Activated CD4-positive, CD25-positive, alpha-beta regulatory T cell (primary cell): Measurements from ENCODE around the gene PRKAG3.

Experiments used
- DNase-seq, 4 experiments: peaks; one replicate each; lab custom pipeline; 2025; lab: John Stamatoyannopoulos, UW

Gene PRKAG3

DNA sequence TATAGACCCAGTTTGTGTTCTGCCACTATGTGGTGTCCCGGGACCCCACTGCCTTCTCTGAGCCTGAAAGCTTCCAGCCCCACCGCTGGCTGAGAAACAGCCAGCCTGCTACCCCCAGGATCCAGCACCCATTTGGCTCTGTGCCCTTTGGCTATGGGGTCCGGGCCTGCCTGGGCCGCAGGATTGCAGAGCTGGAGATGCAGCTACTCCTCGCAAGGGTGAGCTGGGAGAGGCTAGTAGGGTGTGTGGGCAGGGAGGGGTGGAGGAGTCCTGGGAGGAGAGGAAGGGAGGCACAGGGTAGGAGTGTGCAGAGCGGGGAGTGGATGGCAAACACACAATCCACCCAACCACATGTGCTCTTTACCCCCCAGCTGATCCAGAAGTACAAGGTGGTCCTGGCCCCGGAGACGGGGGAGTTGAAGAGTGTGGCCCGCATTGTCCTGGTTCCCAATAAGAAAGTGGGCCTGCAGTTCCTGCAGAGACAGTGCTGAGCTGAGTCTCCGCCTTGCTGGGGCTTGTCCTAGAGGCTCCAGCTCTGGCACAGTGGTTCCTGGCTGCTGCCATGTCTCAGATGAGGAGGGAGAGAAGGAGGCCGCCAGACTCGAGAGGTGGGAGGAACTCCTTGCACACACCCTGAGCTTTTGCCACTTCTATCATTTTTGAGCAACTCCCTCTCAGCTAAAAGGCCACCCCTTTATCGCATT is 16.9 kb downstream of the PRKAG3 start:
- no peak for DNase-seq

DNA sequence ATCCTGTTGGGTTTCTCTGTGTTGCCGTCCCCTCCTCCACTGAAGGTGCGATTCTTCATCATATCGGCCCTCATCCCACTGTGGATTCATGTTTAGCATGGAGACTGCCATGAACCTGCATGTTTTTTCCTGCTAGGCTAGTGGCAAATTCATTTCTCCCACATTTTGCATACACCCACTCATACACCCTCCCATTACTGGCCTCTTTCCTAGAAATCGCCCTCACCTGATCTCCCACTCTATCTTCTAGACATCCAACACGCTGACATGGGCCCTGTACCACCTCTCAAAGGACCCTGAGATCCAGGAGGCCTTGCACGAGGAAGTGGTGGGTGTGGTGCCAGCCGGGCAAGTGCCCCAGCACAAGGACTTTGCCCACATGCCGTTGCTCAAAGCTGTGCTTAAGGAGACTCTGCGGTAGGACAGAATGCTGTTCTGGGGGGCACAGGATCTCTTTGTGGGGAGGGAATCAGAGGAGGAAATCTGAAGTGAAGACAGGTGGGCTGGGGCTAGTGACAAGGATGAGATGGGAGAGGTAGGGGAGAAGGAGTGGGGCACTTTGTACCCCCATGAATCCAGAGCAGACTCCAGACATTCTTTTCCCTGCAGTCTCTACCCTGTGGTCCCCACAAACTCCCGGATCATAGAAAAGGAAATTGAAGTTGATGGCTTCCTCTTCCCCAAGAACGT is 17.7 kb downstream of the PRKAG3 start:
- DNase-seq = no peak

DNA sequence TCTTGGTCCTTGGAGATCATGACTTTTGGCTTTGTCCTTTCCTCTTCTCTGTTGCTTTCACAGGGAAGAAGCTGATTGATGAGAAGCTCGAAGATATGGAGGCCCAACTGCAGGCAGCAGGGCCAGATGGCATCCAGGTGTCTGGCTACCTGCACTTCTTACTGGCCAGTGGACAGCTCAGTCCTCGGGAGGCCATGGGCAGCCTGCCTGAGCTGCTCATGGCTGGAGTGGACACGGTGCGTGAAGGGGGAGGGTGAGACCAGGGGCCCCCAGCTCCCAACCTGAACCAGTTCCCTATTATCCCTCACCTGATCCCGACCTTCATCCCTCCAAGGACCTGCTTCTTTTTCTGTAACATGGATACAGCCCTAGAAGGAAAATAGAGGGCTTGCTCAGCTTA is 18.7 kb downstream of the PRKAG3 start:
- no peak for DNase-seq

DNA sequence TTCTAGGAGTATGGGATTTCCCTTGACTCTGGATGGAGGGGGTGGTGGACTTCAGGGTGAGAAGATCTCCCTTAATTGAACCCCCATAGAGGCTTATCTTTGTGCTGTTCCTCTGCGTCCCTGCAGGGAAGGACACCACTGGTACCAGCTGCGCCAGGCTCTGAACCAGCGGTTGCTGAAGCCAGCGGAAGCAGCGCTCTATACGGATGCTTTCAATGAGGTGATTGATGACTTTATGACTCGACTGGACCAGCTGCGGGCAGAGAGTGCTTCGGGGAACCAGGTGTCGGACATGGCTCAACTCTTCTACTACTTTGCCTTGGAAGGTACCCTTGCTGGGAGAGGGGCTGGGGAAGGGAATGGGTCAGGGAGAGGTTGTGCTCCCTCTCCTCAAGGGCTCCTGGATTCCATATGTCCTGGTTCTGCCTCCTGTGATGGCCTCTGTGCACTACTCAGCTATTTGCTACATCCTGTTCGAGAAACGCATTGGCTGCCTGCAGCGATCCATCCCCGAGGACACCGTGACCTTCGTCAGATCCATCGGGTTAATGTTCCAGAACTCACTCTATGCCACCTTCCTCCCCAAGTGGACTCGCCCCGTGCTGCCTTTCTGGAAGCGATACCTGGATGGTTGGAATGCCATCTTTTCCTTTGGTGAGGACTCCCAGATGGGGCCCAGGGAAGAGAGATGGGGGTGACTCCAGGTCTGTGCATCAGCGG is 19.3 kb downstream of the PRKAG3 start:
- no peak for DNase-seq

DNA sequence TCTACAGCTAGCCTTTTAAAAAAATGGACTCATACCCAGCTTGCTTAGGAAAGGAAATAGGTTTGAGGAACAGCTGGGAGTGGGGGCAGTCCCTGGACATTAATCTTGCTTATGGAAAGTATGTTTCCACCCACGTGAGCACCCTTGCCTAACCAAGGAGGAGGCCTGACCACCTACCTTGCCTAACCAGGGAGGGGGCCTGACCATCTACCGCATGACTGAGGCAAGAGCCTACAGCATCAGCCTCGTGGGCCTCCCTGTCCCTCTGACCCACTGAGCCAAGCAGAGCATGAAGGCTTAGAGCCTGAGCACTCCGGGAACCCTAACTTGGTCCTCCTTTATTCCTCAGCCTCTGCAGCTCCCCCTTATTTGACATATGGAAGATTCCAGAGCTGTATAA is 20.2 kb downstream of the PRKAG3 start:
- DNase-seq = no peak

DNA sequence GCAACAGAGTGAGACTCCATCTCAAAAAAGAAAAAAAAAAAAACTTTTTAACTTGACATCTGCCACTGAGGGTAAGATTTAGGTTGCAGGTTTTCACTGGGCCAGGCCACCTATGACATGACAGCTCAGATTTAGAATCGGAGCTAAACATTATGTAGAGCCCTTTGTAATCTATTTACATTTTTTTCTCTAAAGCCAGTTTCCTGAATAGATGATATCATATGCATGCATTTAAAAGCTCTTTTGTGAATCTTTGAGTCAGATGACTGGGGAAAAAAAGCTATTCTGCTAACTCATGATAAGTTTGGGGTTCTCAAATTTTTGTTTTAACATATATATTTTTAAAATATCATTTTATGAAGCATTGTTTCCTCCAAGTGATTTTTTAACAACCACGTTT is 21.3 kb downstream of the PRKAG3 start:
- no peak for DNase-seq

DNA sequence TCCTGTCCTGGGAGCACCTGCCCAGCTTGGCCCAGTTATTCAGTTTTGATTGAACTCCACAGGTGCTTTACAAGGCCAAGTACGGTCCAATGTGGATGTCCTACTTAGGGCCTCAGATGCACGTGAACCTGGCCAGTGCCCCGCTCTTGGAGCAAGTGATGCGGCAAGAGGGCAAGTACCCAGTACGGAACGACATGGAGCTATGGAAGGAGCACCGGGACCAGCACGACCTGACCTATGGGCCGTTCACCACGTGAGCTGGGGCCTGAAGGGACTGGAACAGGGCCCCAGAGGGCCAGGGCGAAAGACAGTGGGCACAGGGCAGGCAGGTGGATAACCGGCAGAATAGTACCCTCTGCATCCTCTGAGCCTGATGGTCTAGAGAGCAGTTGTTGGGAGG is 22.1 kb downstream of the PRKAG3 start:
- DNase-seq = no peak

DNA sequence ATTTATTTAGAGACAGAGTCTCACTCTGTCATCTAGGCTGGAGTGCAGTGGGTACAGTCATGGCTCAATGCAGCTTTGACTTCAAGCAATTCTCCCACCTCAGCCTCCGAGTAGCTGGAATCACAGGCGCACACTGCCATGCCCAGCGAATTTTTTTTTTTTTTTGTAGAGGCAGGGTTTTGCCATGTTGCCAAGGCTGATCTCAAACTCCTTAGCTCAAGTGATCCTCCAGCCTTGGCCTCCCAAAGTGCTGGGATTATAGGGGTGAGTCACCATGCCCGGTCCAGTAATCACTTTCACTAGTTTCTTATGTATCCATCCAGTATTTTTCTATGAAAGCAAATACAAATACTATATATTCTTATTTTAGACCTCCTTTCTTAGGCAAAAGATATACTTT is 24.0 kb downstream of the PRKAG3 start:
- no peak for DNase-seq

DNA sequence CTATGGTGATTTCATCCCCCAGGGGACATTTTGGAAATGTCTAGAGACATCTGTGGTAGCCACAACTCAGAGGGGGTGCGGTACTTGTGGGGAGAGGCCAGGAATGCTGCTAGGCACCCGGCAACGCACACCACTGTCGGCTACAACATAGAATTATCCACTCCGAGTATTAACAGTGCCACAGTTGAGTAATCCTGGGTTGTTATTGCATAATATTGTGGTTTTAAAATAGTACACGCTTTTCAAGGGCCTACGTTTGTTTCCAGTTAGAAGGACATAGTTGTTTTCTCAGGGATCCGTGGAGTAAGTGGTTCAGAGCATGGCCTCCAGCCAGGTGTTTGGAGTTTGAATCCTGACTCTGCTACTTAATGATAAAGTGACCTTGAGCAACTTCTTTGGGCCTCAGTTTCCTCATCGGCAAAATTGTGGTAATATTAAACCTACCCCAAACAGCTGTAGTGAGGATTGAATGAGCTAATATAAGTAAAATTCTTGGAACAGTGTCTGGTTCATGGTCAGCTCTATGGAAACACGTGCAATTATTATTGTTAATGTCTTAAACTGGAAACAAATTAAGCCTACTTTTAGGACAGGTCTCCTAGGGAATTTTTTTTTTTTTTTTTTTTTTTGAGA is 25.1 kb downstream of the PRKAG3 start:
- DNase-seq = no peak

DNA sequence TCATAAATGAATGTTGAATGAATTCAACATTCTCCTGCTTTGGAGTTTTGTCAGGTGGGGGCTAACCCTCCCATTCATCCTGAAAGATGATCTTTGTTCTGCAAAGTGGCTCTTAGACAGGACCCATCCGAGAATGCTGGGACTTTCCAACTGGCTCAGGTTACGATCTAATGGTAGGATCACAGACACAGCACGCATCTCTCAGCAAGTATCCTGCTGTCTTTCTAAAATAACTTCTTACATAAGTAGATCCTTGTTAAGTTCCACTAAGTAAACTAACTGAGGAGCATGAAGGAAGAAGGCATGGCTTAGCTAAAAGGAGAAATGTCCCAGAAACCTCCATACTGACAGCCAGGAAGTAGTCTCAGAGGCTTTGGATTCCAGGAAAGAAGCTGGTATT is 26.0 kb downstream of the PRKAG3 start:
- no peak for DNase-seq

DNA sequence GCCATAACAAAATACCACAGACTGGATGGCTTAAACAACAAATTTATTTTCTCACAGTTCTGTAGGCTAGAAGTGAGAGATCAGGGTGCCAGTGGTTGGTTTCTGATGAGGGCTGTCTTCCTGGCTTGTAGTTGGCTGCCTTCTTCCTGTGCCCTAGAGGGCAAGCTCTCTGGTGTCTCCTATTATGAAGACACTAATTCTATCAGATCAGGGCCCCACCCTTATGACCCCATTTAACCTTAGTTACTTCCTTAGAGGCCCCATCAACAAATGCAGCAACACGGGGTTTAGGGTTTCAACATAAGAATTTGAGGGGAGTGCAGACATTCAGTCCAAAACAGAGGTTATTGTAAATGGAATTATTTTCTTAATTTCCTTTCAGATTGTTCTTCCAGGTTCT is 26.8 kb downstream of the PRKAG3 start:
- DNase-seq = no peak

DNA sequence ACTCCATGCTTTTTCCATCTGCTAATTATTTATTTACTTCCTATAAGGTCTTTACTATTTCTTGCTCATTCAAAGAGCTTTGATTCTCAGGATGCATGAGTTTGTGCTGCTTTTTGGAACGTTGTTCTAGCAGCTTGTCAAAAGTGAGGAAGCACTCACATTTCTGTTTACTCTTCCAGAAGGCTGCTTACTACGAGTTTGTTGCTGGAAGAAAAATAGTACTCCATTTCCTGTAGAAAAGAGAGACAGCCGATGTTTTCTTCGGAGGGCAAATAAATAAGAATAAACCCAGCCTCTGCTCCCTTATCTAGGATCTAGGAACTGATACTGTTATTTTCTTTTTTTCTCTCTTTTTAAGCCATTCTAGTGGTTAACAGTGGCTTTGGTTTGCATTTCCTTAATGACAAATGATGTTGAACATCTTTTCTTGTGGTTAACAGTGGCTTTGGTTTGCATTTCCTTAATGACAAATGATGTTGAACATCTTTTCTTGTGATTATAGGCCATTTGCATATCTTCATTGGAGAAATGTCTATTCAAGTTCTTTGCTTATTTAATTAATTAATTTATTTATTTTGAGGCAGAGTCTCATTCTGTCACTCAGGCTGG is 29.1 kb downstream of the PRKAG3 start:
- DNase-seq = no peak

DNA sequence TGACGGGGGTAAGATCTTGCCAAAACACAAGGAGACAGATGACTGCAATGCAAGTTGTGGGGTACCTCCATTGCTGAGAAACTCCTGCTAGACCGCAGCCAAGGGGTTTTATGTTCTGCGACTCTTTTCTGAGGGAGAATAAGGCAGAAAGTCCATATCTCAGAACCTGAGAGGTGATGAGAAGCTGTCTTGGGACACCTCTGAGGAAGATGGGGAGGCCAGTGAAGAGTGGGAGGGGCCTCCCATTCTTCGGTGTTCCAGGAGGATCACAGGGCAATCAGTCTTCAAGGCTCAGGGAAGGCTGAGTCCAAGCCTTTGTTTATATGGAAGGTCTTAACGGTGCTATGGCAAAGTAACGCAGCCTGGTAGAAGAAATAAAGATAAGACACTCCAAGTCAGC is 31.6 kb downstream of the PRKAG3 start:
- DNase-seq = no peak

DNA sequence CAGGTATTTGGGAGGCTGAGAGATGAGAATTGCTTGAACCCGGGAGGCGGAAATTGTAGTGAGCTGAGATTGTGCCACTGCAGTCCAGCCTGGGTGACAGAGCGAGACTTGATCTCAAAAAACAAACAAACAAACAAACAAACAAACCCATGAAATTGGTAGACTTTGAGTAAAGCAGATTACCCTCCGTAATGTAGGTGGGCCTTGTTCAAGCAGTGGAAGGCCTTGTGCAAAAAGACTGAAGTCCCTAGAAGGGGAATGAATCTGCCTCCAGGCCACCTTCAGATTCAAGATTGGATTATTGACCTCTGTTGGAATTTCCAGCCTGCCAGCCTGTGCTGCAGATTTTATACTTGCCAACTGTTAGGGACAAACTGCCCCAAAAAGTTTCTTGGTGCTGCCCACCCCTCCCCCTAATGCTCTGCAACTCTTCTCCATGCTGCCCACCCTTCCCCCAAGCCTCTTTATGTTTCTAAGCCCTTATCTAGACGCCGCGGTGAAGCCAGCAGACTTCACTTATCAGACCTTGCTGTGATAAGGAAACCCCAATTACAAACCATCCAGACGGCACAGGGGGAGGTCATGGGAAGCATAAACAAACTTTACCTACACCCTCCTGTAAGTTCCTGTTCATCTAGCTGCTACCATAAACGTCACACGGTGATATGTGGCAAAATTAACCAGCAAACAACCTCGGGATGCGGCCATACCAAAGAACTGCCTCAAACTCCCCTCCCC is 32.7 kb downstream of the PRKAG3 start:
- no peak for DNase-seq

DNA sequence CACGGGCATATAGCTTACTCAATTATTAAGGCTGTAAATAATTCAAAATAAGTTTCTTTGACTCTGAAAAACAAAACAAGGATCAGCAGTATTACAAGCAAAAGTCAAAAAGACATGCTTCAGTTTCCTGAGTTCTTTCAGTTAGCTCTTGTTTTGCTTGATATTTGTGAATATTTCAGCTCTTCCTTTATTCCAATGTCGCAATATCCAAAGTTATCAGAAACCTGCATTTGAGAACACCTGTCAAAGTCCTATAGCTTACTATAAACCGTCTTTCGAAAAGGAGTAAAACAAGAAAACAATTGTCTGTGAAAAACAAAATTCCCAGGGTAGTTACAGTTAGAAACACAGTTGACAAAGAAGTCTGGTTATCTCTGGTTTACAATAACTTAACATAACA is 34.9 kb downstream of the PRKAG3 start:
- no peak for DNase-seq

DNA sequence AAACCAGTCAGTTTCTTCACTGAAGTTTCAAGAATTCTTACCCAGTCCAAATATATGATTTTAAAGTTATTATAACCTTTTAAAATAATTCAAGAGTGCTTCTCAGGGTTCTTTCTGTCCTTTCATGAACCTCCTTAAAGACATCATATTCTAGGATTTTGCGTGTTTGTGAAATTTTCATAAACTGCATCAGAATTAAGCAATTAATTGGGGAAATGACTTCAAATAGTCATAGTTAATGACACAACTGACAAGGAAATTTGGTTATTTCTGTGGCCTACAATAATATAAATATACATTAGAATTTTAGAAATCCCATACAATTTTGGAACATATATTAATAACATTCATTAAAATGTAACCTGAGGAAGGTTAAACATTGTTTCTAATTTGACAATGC is 39.2 kb downstream of the PRKAG3 start:
- DNase-seq = no peak

DNA sequence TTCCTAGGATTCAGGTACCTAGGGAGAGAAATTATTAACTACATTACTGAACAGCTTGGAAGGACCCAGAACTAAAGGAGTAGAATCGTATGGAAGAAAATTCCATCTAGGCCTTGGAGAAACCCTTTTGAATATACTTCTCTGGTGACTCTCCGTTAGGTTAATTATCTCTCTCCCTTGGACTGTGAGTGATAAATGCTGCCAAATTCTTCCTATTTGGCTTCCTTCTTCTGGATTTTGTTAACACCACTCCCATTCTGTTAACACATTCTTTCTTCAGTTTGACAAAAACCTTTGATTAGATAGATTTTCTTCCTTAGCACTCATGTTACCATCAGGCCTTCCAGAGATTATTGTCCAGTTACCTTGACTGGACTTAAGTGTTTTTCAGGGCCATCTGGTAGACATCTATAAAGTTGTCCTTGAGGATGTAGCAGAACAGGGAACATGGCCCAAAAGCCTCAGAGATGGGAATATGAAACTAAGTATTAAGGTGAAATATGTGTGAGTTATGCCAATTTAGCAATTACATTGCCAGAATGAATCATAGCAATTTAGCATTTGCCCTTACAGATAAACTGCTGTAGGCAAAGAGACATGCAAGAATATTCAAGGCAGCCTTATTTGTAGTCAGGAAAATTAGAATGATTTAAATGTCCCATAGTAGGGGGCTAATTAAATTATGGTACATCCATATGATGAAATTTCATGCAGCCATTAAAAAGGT is 42.9 kb downstream of the PRKAG3 start:
- no peak for DNase-seq

DNA sequence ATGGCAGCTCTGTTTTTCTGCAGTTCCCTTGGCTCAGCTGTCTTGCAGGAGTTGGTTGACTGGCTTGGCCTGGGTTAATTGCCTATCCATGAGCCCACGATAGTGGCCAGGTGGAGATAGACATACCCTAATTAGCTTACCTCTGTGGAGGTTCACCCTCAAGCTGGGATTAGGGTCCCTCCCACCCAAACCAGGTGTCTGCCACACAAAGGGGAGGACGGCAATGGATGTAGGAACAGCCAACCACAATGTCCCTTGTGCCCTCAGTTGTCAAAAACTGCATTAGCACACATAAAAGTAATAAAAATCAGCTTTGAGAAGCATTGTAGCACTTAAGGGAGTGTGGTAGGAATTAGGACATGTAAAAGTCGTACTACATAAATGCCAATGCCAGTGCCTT is 45.5 kb downstream of the PRKAG3 start:
- DNase-seq = no peak

DNA sequence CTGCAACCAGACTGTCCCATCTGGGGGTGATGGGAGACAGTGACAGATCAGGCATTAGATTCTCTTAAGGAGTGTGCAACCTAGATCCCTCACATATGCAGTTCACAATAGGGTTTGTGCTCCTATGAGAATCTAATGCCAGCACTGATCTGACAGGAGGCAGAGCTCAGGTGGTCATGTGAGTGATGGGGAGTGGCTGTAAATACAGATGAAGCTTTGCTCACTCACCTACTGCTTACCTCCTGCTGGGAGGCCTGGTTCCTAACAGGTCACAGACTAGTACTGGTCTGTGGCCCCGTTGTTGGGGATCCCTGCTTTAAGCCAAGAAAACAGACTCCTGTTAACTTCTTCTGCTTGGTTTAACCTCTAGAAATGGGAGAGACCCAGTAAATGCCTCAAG is 46.5 kb downstream of the PRKAG3 start:
- DNase-seq = no peak

DNA sequence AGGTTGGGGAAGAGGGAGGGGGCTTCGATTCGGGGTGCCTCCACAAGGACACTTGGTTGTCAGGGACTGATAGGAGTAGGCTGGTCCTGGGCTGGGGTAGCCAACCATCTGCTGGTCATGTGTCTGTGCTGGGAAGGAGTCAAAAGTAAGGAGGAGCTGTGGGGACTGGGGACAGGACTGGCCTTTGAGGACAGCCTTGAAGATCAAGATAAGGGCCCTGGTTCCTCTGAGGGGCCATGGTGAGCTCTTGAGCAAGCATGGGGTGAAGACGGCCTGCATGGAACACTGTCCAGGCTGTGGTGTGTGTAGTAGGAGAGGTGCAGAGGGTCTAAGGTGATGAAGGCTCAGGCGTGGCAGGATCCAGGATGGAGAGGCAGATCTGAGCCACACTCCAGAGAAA is 47.9 kb downstream of the PRKAG3 start:
- no peak for DNase-seq

DNA sequence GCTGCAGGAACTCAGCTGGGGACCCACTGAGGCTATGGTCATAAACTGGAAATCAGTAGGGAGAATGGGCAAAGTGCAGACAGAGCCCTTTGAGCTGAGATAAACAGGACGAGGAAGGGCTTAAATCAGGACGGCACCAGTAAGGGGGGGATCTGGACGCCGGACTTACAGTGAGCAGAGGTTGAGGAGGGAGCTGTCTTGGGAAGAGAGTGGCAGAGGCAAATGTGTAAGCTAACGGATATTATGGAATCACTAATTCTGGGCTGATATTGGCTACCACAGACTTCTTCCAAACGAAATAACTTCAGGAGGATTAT is 49.1 kb downstream of the PRKAG3 start:
- no peak for DNase-seq
